Tibial nerve (tissue), 4 donors: ENCODE results near the gene MAST2. TPM values are rescaled to one million over a fixed set of nuclear protein-coding genes. Genes with fewer than 3 reads are reported as not detected.

ENCODE experiments used
- DNase-seq, 2 donors: peaks; one replicate each; pipeline ENCODE4 v3.0.0-alpha.2; 2019; ENCODE audit warnings: low spot score in 2 of 2
- H3K27ac ChIP-seq, 4 donors: fragments of 200-600 bp; sonication (generic) in 3 of 4; one replicate each; pipeline ENCODE4 v1.5.1; 2017 to 2019; ENCODE audit warnings: mild to moderate bottlenecking in 1 of 4
- H3K27me3 ChIP-seq, 2 donors: fragments of 200-600 bp; sonication (generic) in 1 of 2; one replicate each; pipeline versions ENCODE4 v1.5.1 to v1.6.0; 2017 to 2019
- H3K36me3 ChIP-seq, 3 donors: fragments of 200-600 bp; sonication (generic); one replicate each; pipeline ENCODE4 v1.5.1; 2018 to 2019
- H3K4me1 ChIP-seq, 4 donors: fragments of 200-600 bp; sonication (generic) in 3 of 4; one replicate each; pipeline ENCODE4 v1.5.1; 2017 to 2019
- H3K4me3 ChIP-seq, 4 donors: fragments of 200-600 bp; sonication (generic) in 3 of 4; one replicate each; pipeline ENCODE4 v1.5.1; 2017 to 2019; ENCODE audit warnings: mild to moderate bottlenecking in 1 of 4, moderate library complexity in 1 of 4
- H3K9me3 ChIP-seq, 4 donors: fragments of 200-600 bp; sonication (generic) in 3 of 4; one replicate each; pipeline ENCODE4 v1.5.1; 2017 to 2019
- EP300 ChIP-seq, 2 donors: sonication (generic); formaldehyde crosslinking; IDR thresholded peaks; one replicate each; pipeline ENCODE4 v1.6.1; 2017; ENCODE audit warnings: antibody characterized with exemption in 2 of 2, mild to moderate bottlenecking in 1 of 2
- POLR2A ChIP-seq, 2 donors: fragments of 450-650 bp; IDR thresholded peaks; one replicate each; pipeline ENCODE4 v1.6.1; 2017; ENCODE audit warnings: antibody characterized with exemption in 2 of 2, mild to moderate bottlenecking in 2 of 2, moderate library complexity in 2 of 2
- WGBS, 2 donors: methylation state at CpG; one replicate each; pipeline ENCODE4 v1.1.5; 2018; 5-methylcytosine and 5-hydroxymethylcytosine counted together
- total RNA-seq, 4 donors: library from RNA; depleted of rRNA; stranded (reverse); fragments of >200 nt; gene quantifications; one replicate each; pipeline ENCODE4 v1.1.0, GENCODE V29; 2016
- TF ChIP-seq, protein P1 (sequence below), 5 experiments: fragments of 200-600 bp in 3 of 5; fragments of 450-650 bp in 2 of 5; sonication (generic) in 3 of 5; IDR thresholded peaks; one replicate each; pipeline ENCODE4 v1.5.1; 2016 to 2019; ENCODE audit warnings: antibody characterized with exemption in 5 of 5, mild to moderate bottlenecking in 3 of 5, moderate library complexity in 2 of 5

Gene MAST2
- total RNA-seq, 4 donors from 2014 or later, result 38.0 to 122 (median 57.1) TPM

DNA sequence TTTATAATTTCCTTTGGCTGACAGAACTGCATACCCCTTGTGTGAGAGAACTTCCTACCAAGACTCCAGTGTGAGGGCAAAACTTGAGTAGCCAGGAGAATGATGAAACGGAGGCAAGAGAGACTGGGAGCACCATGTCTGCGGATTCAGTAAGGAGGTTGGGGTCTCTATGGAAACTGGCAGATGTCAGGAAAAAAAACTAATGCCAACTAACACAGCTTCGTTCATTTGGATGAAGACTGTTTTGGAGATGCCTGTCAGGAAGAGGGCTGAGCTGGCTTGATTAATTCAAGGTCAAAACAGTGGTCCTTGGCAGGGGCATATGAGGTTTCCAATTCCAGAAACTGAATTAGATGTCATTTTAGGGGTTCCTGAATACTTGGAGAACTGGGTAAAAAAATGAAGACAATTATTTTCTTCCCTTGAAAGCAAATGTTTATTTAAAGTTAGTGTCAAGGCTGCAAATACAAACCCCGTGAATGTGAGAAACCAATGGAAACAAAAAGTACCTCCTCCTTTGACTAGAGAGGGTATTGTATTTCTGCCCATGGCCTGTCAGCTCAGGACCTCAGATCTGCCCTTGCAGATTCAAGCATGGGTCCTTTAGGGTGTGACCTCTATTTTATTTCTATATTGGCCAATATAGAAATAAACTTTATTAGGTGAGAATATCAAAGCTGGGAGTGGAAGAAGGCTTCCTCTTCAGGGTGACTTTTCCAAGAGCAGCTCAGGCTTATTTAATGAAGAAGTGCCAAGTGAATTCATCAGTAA is 110.5 kb downstream of the MAST2 start:
- H3K36me3 ChIP-seq, result no peaks in the 10 kb centered on the region
- H3K4me1 ChIP-seq, result peaks cover 0 to 20% (median 2%) of the 10 kb centered on the region in 4 donors
- no peak overlapping the region for H3K4me3 ChIP-seq
- H3K9me3 ChIP-seq, result no peaks in the 10 kb centered on the region
- no peaks in the 10 kb centered on the region for H3K27me3 ChIP-seq
- WGBS, 2 donors, result 44 to 54% methylated on average over 4 of the region's 4 CpGs
- no peak for DNase-seq
- peak overlapping the region in 3 of 4 donors; percentile 17 to 77 (median 55) for H3K27ac ChIP-seq
- TF ChIP-seq, protein P1, sequence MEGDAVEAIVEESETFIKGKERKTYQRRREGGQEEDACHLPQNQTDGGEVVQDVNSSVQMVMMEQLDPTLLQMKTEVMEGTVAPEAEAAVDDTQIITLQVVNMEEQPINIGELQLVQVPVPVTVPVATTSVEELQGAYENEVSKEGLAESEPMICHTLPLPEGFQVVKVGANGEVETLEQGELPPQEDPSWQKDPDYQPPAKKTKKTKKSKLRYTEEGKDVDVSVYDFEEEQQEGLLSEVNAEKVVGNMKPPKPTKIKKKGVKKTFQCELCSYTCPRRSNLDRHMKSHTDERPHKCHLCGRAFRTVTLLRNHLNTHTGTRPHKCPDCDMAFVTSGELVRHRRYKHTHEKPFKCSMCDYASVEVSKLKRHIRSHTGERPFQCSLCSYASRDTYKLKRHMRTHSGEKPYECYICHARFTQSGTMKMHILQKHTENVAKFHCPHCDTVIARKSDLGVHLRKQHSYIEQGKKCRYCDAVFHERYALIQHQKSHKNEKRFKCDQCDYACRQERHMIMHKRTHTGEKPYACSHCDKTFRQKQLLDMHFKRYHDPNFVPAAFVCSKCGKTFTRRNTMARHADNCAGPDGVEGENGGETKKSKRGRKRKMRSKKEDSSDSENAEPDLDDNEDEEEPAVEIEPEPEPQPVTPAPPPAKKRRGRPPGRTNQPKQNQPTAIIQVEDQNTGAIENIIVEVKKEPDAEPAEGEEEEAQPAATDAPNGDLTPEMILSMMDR (IDR thresholded peaks at IDR 0.05), result no peak
- TF ChIP-seq EP300 (IDR thresholded peaks at IDR 0.05) (no peak), POLR2A (IDR thresholded peaks at IDR 0.05) (no peak)

DNA sequence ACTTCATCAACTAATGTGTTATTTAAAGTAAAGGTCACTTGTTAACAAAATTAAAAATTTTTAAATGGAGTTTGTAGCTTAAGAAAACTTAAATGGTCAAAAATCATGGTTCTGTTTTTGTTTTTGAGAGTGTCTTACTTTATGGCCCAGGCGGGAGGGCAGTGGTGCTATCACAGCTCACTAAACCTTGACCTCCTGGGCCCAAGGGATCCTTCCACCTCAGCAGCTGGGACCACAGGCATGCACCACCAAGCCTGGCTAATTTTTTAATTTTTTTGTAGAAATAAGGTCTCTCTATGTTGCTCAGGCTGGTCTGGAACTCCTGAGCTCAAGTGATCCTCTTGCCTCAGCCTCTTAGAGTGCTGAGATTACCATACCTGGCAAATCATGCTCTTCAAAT is 111.4 kb downstream of the MAST2 start:
- Histone ChIP-seq H3K27me3 (no peaks in the 10 kb centered on the region), H3K9me3 (no peaks in the 10 kb centered on the region), H3K36me3 (no peaks in the 10 kb centered on the region), H3K4me3 (no peak overlapping the region), H3K4me1 (peaks cover 0 to 20% (median 2%) of the 10 kb centered on the region in 4 donors), H3K27ac (no peak overlapping the region)
- TF ChIP-seq POLR2A (IDR thresholded peaks at IDR 0.05), result no peak
- TF ChIP-seq EP300 (IDR thresholded peaks at IDR 0.05), result no peak
- TF ChIP-seq, protein P1 (IDR thresholded peaks at IDR 0.05), result no peak
- DNase-seq, result no peak
- 83 to 88% methylated on average over 1 of the region's 1 CpG for WGBS, 2 donors

DNA sequence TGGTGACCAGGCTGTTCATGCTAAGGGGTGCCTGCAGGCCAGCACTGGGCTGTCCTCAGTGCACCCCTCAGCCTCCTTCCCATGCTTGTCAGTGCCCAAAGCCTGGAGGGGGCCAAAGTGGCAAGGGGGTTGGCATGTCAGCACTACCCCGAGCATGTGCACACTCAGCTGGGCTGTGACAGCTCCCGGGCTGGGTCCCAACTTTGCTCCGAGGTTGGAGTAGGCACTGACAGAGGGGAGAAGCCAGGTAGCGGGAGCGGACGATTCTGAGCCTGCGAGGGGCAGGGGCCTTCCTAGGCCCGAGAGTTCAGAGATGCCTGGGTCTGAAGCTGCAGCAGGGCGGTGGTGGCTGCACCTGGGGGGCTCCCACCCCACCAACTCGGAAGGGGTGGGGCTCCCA is 119.0 kb downstream of the MAST2 start:
- TF ChIP-seq EP300 (IDR thresholded peaks at IDR 0.05) (no peak), POLR2A (IDR thresholded peaks at IDR 0.05) (no peak)
- TF ChIP-seq, protein P1 (IDR thresholded peaks at IDR 0.05), result no peak
- H3K27me3 ChIP-seq, result no peaks in the 10 kb centered on the region
- no peaks in the 10 kb centered on the region for H3K9me3 ChIP-seq
- no peak for DNase-seq
- no peak overlapping the region for H3K27ac ChIP-seq
- H3K36me3 ChIP-seq, result no peaks in the 10 kb centered on the region
- H3K4me1 ChIP-seq, result no peaks in the 10 kb centered on the region
- H3K4me3 ChIP-seq, result no peak overlapping the region
- 87 to 92% methylated on average over 10 of the region's 10 CpGs for WGBS, 2 donors

DNA sequence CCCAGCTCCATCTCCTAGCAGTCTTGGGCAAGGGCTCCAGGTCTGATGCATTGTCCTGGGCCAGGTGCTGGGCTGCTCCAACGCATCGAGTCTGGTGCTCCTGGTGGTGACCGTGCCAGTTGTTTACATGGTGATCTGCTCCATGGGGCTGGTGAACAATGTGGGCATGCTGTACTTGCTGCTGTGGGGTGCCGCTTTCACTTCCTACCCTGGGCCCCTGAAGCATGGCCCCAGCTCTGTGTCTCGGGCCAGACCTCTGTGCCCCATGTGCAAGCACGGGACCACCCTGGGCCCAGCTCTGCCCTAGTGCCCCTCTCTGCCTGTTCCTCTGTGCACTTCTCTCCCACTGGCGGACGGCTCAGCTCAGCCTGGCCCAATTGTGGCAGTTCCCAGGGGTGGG is 119.4 kb downstream of the MAST2 start:
- no peaks in the 10 kb centered on the region for H3K27me3 ChIP-seq
- H3K36me3 ChIP-seq, result no peaks in the 10 kb centered on the region
- no peak overlapping the region for H3K27ac ChIP-seq
- no peaks in the 10 kb centered on the region for H3K4me1 ChIP-seq
- TF ChIP-seq EP300 (IDR thresholded peaks at IDR 0.05) (no peak), POLR2A (IDR thresholded peaks at IDR 0.05) (no peak)
- TF ChIP-seq, protein P1 (IDR thresholded peaks at IDR 0.05), result no peak
- no peaks in the 10 kb centered on the region for H3K9me3 ChIP-seq
- no peak overlapping the region for H3K4me3 ChIP-seq
- no peak for DNase-seq
- WGBS, 2 donors, result 93 to 98% methylated on average over 5 to 7 of the region's 8 CpGs

DNA sequence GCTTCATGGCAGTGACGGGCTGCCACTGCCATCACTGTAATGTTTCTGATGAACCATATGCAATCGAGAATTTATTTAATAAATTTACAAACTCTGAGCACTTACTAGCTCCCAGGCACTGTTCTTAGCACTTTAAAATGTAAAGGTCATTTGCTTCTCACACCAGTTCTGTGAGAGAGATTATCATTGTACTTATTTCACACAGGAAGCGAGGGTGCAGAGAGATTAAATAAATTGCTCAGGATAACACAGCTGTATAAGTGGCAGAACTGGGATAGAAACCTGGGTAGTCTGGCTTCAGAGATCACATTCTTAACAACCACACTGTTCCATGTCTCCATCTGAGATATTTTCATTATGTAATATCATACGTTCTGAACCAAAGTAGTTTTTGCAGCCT is 119.9 kb downstream of the MAST2 start:
- H3K9me3 ChIP-seq, result no peaks in the 10 kb centered on the region
- TF ChIP-seq EP300 (IDR thresholded peaks at IDR 0.05), result no peak
- WGBS, 2 donors, result 83 to 90% methylated on average over 4 of the region's 4 CpGs
- no peaks in the 10 kb centered on the region for H3K27me3 ChIP-seq
- H3K36me3 ChIP-seq, result no peaks in the 10 kb centered on the region
- H3K4me3 ChIP-seq, result no peak overlapping the region
- no peaks in the 10 kb centered on the region for H3K4me1 ChIP-seq
- DNase-seq, result no peak
- H3K27ac ChIP-seq, result no peak overlapping the region
